HG03025 (cell line): ENCODE measurements around the gene SLC13A5.
"Not testable (repeated sequence)": the region's sequence is repeated elsewhere in the genome, so short reads cannot be mapped to it uniquely, and the experiment has no call there.

Experiments
- ATAC-seq: cut with Tn5 transposase; IDR thresholded peaks from one replicate; pipeline ENCODE4 v1.9.1; 2021; ENCODE audit warnings: mild to moderate bottlenecking, moderate library complexity; ENCODE audit not compliant: unreplicated experiment, low FRiP score

Gene SLC13A5

DNA sequence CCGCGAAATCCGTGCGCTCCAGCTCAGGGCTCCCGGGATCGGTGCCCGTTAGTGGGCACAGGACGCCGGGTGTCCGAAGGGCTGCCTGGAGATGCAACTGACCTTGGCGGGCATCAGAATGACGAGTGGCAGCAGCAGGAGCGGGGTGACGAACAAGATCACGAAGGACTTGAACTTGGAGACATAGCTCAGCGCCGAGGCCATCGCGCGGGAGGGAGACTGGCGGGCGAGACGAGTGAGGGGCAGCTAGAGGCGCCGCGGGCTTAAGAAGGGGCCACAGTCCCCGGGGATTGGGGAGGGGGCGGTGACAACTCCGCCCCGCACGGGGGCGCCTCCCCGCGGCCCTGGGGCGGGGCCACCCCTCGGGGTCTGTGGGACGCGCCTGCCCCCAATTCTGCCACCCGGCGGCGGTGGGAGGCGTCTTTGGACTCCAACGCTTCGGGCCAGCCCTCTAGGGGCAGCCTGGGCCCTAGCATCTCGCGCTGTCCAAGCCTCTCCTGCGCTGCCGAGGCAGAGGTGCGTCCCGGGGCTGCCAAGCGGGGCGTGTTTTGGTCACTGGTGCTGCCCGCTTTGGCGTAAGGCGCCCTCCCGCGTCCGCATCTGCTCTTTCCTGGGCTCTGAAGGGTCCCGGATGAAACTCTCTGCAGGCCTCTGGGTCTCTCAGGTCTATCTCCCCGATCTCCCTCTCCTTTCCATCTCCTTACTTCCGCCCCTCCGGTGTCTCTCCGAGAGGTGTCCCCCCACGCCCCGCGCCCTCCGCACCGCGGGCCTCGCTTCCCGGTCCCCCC lies at the start of gene SLC13A5:
SLC13A5 (minus strand) TSS at position 240 of the 788 bp plus-strand sequence; CDS start at position 204, 36 bp downstream.
- ATAC-seq = no peak

DNA sequence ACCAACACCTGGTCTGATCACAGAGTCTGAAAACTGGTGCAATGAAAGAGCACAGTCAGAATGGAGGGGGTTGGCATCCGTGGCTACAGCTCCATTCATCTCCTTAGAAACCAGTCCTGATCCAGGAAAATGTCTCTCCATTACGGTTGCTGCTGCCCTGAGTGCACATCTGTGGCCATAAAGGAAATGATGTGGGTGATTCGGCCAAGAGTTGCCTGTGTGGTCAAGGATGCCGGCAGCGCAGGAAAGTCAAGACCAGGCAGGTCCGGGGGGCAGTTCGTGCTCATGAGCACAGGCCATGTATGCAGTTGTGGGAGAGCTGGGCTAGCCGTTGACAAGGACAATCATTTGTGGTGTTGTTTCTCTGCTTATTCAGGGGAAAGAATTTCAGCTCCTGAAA lies 48.6 kb upstream of the SLC13A5 start:
- no peak for ATAC-seq

DNA sequence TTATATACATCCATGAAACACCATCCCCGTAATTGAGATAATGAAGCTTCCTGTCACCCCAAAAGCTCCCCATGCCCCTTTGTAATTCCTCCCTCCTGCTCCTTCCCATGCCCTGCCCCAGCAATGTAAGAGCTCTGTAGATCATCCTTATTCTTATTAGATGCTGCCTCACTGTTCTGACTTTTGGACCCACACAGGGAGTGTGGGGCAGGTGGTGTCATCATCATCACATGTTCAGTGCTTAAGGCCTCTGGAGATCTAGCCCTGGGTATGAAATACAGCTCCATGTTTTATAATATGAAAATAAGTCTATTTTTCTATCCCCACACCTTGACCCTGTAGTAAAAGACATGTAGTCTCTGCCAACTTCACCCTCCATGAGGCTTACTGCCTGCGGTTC lies 44.6 kb upstream of the SLC13A5 start:
- no peak for ATAC-seq

DNA sequence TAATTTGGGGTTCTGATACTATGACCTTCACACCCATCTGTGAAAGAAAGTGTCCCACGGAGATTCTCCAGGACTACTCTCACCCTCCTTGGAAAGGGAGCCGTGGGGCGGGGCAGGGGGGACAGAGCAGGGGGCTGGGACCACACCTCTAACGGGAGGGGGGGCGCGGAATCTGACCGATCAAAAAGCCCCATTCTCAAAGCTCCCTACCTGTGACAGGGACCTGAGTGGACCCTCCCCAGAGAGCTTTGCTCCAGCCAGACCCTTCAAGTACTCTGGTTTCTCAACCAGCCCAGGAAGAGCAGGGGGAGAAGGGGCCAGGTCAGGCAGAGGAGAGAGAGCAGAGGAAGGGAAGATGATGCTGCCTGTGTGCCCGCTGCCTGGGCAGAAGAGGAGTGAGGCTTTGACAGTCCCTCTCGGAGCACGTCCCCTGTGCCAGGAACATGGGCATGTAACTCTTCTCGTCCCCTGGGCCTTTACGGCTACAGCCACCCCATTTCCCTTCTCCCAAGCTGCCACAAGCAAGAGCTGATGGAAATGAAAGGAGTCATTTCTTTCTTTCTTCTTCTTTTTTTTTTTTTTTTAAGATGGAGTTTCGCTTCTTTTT lies 43.4 kb upstream of the SLC13A5 start:
- no peak for ATAC-seq

DNA sequence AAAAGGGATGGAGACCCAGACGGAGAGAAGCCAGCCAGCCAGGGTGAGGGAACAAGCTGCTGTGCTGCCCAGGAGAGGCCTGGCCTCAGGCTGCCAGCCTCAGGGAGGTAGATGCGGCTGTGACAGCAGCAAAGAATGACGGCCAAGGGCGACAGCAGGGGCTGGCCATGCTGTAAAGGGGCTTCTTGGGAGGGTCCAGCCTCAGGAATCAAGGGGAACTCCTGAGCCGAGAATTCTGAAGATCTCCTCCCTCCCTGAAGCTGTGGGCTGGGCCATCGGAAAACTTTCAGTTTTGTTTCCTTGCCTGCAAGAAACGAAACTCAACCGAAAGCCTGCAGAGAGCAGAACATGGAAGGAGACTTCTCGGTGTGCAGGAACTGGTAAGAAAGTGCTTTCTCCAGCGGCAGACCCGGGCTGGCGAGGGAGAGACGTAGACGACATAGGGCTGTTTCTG lies 42.6 kb upstream of the SLC13A5 start, which contains the start of gene XAF1:
XAF1 (plus strand) TSS at position 316 of the 454 bp plus-strand sequence; CDS start at position 349, 33 bp downstream.
- ATAC-seq = no peak

DNA sequence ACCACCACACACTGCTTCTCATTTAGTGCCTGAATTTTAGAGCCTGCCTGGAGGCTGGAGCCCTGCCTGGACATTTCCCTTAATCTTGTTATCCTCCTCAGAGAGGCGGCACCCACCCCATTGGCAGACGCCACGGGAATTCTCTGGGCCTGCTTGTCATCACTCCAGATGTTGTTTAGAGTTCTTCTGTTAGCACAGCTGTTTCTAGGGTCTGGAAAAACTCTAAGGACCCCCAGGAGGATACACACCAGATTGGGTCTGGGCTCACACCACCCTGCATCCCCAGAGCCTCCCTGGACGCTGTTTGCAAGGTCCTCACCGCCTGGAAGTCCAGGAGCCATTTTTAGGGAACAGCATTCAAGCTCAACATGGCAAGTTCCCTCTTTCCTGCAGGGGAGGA lies 42.1 kb upstream of the SLC13A5 start:
- ATAC-seq = no peak

- no peak for ATAC-seq
Measured at GRCh38 chr17:6753546-6753945, 40.4 kb upstream of the SLC13A5 start.

DNA sequence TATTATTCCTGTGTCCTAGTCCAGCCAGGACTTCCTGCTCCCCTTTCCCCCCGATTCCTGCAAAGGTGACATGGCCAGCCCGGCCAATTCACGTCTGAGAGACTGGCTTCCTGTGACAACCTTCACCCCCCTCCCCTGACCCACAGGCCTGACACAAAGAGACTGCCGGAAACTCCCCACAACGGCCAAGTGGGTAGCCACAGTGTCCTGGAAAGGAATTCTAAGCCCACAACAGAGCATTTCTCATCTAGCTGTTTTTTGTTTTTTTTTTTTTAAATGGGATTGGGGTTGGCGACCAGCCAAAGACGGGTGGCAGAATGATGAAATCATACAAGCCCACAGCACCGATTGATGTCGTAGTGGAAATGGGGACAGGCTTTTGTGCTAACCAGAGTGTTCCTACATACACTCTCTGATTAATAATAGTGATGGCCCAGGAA lies 39.9 kb upstream of the SLC13A5 start:
- no peak for ATAC-seq

DNA sequence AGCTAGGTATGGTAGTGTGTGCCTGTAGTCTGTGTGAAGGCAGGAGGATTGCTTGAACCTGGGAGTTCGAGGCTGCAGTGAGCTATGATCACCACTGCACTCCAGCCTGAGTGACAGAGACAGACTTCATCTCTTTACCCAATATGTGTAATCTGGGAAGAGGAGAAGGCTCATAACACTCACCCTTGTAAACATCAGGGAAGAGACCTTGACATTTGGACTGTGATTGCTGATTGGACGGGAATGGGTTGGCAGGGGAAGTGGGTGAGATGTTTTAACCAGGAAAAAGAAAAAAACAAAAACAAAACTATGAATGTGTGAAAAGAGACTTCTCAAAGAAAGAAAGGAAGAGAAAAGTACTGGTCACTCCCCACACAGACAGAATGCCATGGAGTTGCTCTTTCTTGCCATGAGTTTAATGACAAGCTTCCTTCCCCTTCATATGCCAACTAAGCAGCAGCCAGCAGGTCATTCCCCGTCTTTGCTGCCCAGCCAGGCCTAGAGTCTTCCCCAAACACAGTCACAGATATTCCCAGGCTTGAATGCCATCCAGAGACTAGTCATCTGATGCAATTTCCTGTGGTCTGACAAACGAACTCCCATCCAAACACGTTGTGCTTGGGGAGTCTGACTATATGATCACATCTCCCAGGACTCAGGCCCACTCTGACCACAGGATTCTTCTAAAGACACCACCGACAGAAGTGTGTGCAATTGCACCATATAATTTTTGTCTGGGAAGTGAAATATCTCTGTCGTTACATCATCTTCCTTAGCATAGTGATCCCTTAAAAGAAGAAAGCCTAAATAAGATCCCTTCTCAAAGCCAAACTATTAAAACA lies 39.1 kb upstream of the SLC13A5 start:
- no peak for ATAC-seq

GRCh38 chr17:6749519-6749918 lies 36.4 kb upstream of the SLC13A5 start:
- no peak for ATAC-seq

GRCh38 chr17:6748617-6749016 lies 35.4 kb upstream of the SLC13A5 start:
- ATAC-seq = no peak

DNA sequence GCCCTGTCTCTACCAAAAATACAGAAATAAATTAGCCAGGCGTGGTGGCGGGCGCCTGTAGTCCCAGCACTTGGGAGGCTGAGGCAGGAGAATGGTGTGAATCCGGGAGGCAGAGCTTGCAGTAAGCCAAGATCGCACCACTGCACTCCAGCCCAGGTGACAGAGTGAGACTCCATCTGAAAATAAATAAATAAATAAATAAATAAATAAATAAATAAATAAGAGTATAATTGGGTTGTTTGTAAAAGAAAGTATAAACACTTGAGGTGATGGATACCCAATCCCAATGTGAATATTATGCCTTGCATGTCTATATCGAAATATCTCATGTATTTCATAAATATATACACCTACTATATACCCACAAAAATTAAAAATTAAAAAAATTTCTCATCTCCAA lies 33.5 kb upstream of the SLC13A5 start:
- ATAC-seq = not testable (repeated sequence)

DNA sequence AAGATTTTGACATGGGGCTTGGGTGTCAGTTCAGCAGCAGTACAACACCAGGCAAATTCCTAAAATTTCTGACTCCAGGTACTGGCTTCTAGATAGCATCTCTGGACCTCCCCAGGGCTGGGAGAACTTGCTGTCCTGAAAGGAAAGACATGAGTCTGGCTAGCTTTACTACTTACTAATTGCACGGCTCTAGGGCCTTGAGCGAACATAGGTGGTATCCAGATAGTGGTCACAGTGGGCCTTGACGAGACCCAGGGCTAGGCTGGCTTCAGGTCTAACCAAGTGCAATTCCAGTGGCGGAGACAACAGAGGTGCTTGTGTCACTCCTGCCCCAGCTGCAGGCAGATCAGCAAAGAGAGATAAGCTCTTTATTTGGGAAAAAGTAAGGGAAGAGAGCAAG lies 16.4 kb upstream of the SLC13A5 start:
- ATAC-seq = no peak

DNA sequence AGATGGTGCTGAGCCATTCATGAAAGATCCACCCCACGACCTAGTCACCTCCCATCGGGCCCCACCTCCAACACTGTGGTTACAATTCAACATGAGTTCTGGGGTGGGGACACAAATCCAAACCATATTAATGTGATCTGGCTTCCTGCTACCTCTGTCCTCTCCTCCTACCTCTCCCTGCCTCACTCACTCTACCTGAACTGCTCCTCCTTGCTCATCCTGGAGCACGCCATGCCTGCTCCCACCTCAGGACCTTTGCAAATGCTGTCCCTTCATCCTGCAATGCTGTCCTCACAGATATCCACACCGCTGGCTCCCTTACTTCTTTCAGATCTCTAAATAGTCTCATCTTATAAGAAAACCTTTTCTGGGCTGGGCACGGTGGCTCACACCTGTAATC lies 10.8 kb upstream of the SLC13A5 start:
- no peak for ATAC-seq

- no peak for ATAC-seq
Measured at GRCh38 chr17:6721744-6722143, 8.6 kb upstream of the SLC13A5 start.

DNA sequence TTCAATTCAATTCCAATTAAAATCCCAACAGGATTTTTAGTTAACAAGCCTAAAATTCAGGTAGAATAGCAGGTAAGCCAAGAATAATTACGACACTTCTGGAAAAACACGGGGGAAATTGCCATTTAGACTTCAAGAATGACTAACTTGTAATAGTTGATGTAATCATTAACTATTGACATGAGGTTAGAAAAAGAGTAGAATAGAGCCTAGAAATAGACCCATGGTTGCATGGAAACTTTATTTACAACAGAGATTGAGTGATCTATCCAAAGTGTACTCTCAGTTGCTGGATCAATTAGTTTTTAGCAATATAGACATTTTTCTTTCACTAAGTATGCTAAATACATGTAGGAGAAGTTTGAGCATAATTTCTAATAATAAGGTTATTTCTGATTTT lies 3.6 kb upstream of the SLC13A5 start:
- no peak for ATAC-seq

DNA sequence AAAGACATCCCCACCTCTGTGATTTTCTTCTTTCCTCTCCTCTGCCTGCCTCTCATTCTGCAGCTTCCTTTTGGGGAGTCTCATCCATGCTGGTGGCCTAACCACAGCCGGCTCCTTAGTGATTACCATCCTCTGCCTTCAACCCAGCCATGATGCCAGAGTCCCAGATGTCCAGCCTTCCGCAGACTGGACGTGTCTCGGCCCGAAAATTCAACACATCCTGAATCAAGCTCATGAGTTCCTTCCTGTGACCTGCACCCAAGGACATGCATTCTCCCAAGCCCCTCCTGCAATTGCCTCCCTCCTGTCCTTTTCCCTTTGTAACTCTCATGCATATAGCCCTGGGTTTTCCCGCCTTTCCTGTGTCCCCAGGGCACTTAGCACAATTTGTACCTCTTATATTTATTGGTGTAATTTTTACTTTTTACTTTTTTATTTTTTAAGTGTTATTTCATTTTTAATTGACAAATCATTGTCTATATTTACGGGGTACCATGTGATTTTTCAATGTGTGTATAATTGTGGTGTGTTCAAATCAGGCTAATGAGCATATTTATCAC lies 1.2 kb upstream of the SLC13A5 start:
- ATAC-seq = no peak

- ATAC-seq = no peak
Measured at GRCh38 chr17:6713918-6714271, 726 bp upstream of the SLC13A5 start.

DNA sequence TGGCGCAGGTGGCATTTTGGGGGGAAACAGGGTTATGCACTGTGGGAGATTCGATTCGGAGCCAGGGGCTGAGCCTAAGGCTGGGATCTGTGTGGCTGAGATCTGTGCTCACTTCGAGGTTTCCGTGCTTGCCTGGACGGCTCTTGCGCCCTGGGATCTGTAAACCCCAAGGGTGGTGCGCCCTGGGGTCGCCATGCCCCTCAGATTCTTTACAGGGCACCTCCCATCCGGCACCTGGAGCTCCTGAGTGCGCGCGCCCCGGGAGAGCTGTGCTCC lies 377 bp downstream of the SLC13A5 start:
- ATAC-seq = no peak

GRCh38 chr17:6712058-6712853 lies 913 bp downstream of the SLC13A5 start:
- ATAC-seq = no peak
